Frontal cortex (tissue), 4 donors: Measurements from ENCODE around the gene PIP5K1B. TPM values are rescaled to one million over a fixed set of nuclear protein-coding genes. Genes with fewer than 3 reads are reported as not detected.

Experiments used
- DNase-seq, 2 donors: peaks; one replicate each; pipeline ENCODE4 v3.0.0; 2012; ENCODE audit warnings: low spot score in 2 of 2
- FAIRE-seq: peaks from 2 replicates; lab custom pipeline; 2012; peaks lifted over from hg19 to GRCh38; lab: Jason Lieb, UNC
- total RNA-seq: library from RNA; depleted of rRNA; stranded (reverse); fragments of >200 nt; gene quantifications from one replicate; pipeline ENCODE4 v1.2.3, GENCODE V29; 2014
- donor health status: control.
- donor health status: control.
- donor health status: control.

PIP5K1B gene
- total RNA-seq, 1 donor from 2014 or later = 2.9 TPM

DNA sequence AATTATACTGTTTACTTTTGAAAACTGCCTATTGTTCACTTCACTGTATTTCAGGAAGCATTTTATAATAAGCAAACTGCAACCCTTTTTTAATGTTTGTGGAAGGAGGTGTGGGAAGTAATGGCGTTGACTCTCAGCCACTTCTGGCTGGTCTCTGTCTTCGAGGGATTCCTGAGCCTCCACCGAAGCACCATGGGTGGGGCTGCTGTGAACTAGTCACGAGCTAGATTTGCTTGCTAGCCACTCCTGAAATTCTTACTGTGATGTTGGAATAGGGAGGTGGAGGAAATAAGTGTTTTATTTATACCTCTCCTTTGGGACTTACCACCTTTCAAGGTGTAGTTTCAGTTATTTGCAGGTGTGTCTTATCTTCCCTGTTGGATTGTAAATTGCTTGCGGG, 26.8 kb downstream of the PIP5K1B start:
- FAIRE-seq = no peak
- DNase-seq = no peak

DNA sequence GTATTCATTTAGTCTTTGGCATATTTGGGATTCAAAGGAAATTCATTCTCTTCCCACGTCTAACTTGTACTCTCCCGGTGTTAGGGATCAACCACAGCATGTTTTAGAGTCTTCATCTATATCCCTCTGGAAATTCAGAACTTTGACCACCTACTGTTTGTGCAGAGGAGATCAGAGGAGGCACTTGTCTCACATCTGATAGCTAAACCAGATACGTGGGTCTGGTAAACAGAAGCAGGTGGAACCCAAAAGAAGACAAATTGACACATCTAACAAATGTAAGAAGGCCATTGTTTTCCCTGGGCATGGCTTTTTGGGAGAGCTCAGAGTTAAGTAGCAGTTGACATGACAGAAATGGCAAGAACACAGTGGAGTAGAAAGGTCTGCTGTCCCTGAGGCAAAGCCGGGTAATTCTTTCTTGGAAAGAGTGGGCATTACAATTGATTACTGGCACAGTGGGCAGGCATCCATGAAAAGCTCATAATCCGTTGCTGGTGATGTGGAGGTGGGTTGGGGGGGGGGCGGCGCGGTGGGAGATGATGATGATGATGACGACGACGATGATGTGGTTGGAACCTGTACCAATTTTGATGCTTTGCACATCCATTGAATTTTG, 27.5 kb downstream of the PIP5K1B start:
- DNase-seq = no peak
- FAIRE-seq = no peak

DNA sequence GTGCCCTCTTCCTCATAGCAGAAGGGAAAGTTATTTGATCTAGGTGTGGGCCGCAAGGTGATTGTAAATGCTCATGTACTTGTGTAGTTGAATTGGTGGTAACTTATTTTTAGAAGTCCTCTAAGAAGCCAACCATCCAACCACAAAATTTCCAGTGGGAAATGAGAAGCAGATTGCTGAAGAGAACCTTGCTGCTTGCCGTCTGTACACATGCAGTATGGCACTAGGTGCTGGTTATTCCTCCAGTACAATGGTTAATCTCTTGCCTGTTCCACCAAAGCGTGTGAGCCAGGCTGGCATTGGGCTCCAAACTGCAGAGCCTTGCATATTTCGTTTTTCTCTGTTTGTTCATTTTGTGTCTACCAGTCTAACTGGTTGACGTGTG, 28.0 kb downstream of the PIP5K1B start:
- no peak for FAIRE-seq
- no peak for DNase-seq

DNA sequence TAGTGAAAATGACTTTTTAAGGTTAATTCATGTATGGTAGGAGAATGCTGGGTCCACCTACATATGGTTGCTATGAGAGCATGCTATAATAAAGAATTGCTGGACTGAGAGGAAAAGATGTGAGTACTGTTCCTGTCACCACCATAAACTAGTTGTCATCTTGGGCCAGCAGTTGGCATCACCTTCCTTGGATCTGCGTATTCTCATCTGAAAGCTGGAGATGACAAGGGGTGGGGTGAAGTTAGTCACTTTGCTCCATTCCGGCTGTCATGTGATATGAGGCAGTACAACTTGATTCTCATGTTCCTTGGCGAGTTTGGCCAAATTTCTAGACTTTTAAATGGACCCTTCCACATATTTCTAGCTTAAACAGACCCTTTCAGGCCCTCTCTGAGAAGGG, 33.3 kb downstream of the PIP5K1B start:
- no peak for DNase-seq
- FAIRE-seq = no peak

DNA sequence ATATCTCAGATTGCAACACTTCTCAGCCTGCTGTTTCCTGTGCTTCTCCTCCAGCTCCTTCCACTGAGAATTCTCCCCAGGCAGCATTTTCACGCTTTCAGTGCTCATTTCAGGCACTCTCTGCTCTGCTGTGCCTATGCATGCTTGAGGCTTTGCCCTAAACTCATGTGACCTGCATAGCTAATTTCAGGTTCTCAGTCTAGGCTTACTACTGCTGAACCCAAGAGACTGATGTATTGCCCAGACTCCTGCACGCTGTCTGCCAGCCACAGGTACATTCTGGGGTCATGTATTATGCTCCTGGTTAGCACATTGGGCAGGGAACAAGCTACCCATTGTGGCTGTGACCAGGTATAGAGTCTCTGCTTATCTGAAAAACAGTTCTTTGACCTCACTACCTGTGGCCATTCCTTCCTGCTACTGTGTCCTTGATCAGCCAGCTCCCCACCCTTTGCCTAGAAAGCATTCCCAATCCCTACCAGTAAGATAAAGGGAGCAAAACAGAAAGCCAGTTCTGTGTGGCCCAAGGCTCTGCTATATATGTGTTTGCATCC, 34.7 kb downstream of the PIP5K1B start:
- no peak for DNase-seq
- no peak for FAIRE-seq

DNA sequence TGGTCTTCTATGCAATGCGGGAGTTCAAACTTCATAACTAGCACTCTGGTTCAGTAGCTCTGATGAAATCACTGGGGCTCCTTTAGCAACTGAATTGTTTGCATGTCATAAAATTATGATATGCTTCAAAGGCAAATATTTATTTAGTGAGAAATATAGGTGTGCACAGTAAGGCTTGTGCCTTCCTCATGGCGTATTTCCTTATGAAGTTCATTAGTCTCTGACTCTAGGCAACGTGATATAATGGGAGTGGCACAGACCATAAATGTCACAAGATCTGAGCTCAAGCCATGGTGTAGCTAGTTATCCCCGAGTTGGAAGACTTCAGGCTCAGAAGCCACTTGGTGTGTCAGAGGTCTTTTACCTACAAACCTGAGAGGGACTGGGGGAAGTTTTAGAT, 35.5 kb downstream of the PIP5K1B start:
- FAIRE-seq (no peak), DNase-seq (no peak)

DNA sequence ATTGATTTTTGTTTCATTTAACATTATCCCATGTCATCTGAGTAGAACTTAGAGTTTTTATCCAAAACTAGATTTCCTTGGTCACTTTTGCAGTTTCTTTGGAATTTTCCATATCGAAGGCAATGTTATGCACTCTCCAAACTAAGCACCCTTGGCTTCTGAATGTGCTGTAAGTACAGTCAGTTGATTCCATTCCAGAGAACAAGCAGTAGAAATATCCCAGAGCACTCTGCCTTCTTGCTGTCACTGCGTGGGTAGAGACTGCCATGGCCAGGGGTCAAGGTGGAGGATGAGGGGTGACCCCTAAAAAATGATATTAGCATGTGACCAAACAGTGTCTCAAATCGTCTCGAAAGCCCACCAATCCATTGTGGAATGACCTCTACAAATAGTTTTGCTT, 36.2 kb downstream of the PIP5K1B start:
- DNase-seq (peak in 1 of 2 donors; percentile 14), FAIRE-seq (no peak)

DNA sequence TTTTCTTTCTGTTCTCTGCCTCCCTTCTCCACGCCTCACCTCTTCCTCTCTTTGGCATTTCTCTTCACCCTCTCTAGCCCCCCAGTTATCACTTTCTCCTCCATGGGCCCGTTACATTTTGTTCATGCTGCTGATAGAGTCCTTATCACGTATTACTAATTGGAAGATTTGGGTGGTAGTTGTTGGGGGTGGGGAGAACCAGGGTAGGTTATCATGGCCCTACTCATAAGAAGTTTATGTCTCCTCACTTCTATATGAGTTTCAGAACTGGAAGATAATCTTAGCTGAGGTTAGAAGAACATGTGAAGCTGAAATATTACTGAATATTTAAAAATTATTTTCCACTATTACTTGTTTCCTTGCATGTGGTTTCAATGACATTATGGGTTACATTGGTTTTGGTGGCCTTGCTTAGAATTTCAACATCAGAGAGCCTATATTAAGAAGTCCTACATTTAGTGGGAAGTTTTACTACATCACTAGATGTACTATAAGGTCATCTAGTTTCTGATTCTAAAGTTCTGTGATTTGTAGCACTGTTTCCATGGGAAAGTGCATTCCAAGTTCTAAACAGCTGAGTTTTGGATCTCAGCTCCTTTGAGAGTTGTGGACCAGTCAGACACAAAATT, 36.8 kb downstream of the PIP5K1B start:
- FAIRE-seq (no peak), DNase-seq (no peak)

DNA sequence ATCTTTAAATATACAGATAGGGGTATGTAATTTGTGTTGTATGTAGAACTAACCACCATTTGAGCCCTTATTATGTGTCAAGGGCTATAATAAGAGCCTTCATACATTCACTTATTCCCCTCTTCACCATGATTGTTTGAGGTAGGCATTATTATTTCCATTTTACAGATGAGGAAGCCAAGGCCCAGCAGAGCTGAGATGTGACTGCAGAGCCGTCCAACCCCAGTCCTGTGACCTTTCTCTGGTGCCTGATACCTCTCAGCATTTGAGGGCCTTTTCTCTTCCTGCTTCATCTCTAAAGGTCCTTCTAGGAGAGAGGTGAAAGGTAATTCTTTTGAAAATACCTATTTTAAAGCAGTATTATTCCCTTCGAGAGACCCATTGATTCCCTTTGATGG, 37.3 kb downstream of the PIP5K1B start:
- no peak for DNase-seq
- FAIRE-seq = no peak

DNA sequence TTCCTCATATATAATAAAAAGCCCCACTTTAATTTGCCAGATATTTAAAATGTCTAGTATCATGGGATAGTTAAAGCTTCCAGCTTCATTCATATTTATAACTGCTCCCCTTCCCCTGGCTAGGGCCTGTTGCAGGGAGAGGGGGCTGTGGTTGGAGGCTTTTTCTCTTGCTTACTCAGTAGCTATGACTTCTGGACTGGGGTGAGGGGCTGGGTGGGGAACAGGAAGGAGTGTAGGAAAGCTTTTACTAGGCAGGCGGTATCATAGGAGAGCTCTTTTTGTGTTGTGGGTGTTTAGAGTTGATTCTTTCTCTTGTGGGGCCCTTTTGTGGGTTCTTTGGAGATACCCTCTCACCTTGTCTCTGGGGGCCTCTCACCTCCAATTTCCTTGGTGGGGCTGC, 39.4 kb downstream of the PIP5K1B start:
- DNase-seq (no peak), FAIRE-seq (no peak)

DNA sequence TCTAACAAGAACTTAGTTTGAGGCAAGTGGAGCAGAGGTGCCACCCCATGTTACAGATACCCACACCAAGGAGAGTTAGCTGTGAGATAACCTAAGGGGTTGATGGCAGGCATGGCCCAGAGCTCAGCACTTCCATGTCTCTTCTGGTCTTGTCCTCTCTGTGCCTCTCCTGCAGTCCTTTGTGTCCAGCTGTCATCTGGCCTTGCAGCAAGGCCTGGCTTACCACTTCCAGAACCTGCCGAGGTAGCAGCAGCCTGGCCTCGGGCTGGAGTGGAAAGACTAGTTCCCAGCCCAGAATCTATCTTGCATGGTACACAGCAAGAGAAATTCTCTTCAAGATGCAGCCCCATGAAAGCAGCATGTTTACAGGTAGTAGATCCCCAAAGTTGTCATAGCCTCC, 41.5 kb downstream of the PIP5K1B start:
- DNase-seq = no peak
- FAIRE-seq = no peak

DNA sequence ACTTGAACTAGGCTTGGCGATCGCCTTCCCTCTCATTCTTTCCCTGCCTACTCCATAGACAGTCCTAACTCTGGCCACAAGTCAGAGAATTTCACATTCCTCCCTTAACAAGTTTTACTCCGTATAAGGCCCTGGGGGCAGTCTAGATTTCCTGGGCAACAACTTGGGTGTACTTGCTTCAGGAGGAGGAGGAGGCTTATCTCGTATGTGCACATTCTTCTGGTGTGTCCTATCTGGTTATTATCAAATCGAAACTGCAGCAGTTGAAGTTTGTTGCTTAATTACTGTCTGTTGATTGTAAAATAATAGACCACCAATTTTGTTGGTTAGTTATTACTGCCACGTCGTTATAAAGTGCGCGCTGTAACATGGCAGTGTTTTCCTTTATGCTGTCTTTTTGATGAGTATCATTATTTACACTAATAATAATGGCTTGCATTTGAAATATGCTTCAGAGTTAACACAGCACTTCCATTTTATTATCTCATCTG, 42.0 kb downstream of the PIP5K1B start:
- FAIRE-seq = no peak
- no peak for DNase-seq

DNA sequence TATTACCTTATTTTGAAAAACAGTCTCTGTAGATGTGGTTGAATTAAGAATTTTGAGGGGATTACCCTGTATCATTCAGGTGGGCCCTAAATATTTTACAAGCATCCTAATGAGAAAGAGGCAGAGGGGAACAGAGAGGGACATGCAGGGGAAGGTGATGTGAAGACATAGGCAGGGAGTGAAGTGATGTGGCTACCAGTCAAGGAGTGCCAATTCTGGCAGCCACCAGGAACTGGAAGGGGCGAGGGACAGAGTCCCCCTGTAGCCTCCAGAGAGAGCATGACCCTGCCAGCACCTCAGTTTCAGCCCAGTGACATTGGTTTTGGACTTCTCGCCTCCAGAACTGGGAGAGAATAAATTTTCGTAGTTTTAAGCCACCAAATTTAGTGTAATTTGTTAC, 44.1 kb downstream of the PIP5K1B start:
- DNase-seq (no peak), FAIRE-seq (no peak)

DNA sequence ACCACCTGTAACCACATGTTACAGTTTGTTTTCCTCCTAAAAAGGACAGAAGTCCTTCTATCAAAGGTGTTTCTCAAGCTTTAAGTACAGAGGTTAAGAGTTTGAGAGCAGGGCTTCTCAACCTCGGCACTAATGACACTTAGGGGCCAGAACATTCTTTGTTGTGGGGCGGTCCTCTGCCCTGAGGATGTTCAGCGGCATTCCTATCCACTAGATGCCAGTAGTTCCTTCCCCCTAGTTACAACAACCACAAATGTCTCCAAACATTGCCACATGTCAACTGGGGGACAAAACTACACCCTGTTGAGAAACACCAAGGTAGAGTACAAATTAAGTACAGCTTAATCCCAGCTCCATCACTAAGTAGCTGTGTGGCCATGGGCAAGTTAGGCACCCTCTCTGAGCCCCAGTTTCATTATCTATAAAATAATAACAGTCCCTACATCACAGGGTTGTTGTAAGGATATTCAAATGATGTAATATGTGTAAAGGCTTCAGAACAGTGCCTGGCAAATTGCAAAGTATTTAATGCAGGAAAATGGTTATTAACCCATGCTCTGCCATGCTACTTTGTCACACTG, 44.6 kb downstream of the PIP5K1B start:
- no peak for FAIRE-seq
- no peak for DNase-seq

DNA sequence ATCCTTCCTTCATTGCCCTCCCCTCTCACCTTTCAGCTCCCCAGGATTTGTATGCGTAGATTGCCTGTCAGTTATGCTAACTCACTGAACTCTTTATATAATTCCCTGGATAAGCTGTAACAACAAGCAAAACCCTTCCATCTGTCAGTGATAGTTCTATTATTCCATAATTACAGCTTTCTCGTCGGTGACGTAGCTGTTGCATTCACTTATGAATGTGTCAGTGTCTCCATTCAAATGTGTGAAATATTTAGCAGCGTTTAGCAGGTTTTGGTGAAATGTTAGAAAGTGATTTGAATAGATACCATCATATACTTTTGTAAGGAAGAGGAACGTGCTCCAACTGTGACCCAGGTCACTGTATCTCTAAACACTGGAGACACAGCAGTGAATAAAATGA, 45.2 kb downstream of the PIP5K1B start:
- FAIRE-seq (no peak), DNase-seq (peak in 1 of 2 donors; percentile 20)

DNA sequence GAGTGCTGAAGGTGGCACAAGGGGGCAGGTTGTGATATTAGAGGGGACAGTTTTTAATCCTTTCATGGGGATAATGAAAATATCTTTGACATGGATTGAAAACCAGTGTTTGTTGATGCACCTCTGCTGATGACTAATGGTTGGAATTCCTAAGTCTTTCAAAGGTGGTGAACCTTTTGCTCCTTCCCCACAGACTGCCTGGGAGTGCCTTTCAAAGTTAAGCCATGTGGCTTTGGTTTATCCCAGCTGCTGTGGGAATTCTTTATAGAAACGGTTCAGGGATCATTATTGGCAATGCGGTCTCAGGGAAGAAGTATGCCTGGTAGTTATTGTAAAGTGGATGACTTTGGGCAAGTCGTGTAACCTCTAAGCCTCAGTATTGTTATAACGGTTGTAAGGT, 45.7 kb downstream of the PIP5K1B start:
- DNase-seq = no peak
- no peak for FAIRE-seq

DNA sequence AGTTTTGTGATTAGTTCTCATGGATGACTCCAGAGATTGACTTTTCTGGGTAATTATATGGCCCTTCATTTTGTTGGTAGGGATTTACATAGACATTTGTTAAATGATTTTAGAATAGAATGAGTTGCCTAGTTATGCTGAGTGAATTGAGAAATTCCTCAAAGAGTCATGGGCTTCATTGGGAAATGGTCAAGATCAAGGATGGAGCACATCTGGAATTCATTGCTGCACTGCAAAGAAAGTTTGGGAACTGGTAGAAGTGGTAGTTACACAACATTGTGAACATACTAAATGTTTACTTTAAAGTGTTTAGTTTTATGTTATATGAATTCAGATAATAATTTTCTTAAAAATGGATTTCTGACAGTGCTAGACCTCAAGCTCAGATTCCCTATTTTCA, 46.5 kb downstream of the PIP5K1B start:
- DNase-seq = no peak
- FAIRE-seq = no peak

DNA sequence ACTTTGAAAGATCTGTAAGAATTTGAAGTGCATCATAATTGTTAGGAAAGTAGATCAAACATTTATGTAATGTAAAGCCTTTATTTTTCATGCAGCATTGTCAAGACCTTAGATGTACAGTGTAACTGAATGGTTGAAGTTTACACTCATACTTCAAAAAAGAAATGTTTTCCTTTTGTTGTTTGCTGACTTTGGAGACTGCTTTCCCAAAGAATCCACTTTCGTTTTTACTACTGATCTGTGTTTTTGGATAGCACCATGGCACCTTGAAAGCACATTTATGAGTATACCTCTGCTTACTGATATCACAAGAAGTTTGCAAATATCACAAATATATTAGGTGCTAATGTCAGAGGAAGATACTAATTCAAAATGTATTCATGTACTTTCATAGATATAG, 50.0 kb downstream of the PIP5K1B start:
- no peak for DNase-seq
- no peak for FAIRE-seq

DNA sequence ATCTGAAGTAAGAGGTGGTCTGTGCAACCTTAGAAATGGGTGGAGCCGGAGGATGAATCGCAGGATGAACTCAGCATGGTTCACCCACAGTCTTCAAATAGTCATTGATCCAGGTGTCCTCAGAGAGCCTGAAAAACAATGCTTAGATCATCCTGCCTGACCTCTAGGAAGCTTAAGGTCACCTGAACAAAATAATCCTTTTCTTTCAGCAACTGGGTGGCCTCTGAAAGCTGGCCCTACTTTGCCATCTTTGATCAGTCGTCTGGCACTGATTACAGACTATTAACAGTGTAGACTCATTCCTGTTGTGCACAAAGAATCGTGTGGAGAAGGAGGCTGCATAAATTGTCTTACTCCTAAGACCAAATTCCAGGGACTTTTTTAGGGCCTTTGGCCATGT, 50.7 kb downstream of the PIP5K1B start:
- FAIRE-seq (no peak), DNase-seq (no peak)

DNA sequence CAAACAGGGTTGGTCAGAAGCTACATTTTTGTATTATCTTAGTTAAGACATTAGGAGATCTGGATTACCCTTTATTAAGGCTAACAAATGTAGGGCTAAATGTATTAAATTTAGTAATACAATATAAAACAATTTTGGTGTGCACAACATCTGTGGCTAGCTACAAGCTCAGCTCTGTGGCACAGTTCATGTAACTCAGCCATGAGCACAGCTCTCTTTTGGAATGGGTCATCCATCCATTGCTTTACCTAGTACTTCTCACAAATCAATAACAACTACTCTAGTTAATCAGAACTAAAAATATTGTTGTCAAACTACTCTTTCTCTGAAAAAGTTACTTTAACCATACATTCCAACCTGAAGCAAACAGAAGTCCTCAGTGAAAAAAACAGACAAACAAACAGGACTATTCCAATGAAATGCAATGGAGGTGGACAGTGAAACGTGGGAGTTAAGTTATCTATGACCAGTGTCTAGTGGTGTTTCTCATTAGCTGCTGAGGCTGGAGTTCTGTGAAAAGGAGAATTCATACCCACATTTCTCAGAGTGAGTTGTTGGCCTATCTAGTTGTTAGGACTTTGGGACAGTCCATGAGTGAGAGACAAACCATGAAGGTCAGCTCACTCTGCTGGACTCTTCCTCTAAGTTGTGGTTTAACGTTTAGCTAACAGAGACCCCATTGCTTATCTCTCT, 55.1 kb downstream of the PIP5K1B start:
- FAIRE-seq (no peak), DNase-seq (no peak)
